ENCODE data around the gene TTC39A. TPM values are rescaled to one million over a fixed set of nuclear protein-coding genes. Genes with fewer than 3 reads are reported as not detected.

Gene TTC39A
- total RNA-seq, 4 donors from 2014 or later, result 25.6 to 39.8 (median 30.7) TPM

GRCh38 chr1:51344276-51344601 is 13.9 kb upstream of the TTC39A start:
- H3K27me3 ChIP-seq, result peaks cover 0 to 7% of the 10 kb centered on the region in 2 donors

GRCh38 chr1:51343624-51344023 is 13.3 kb upstream of the TTC39A start:
- Histone ChIP-seq H3K4me3 (no peak overlapping the region), H3K36me3 (no peaks in the 10 kb centered on the region), H3K27ac (no peak overlapping the region), H3K27me3 (peaks cover 0 to 7% of the 10 kb centered on the region in 2 donors), H3K4me1 (peaks cover 0 to 12% (median 2%) of the 10 kb centered on the region in 4 donors), H3K9me3 (no peaks in the 10 kb centered on the region)
- TF ChIP-seq POLR2A (IDR thresholded peaks at IDR 0.05) (no peak), CTCF (IDR thresholded peaks at IDR 0.05) (no peak)
- no peak for DNase-seq

More at GRCh38 chr1:51344276-51344601, 13.9 kb upstream of the TTC39A start:
- Histone ChIP-seq H3K9me3 (no peaks in the 10 kb centered on the region), H3K4me1 (peaks cover 0 to 12% (median 2%) of the 10 kb centered on the region in 4 donors), H3K4me3 (no peak overlapping the region), H3K36me3 (no peaks in the 10 kb centered on the region), H3K27ac (no peak overlapping the region)
- DNase-seq, result no peak
- TF ChIP-seq POLR2A (IDR thresholded peaks at IDR 0.05) (no peak), CTCF (IDR thresholded peaks at IDR 0.05) (no peak)

GRCh38 chr1:51342591-51343206 is 12.3 kb upstream of the TTC39A start:
- no peak overlapping the region for H3K27ac ChIP-seq
- peaks cover 0 to 7% of the 10 kb centered on the region in 2 donors for H3K27me3 ChIP-seq
- H3K9me3 ChIP-seq, result no peaks in the 10 kb centered on the region
- peaks cover 0 to 12% (median 2%) of the 10 kb centered on the region in 4 donors for H3K4me1 ChIP-seq
- H3K4me3 ChIP-seq, result no peak overlapping the region
- H3K36me3 ChIP-seq, result no peaks in the 10 kb centered on the region
- TF ChIP-seq CTCF (IDR thresholded peaks at IDR 0.05) (no peak), POLR2A (IDR thresholded peaks at IDR 0.05) (no peak)
- DNase-seq, result no peak

GRCh38 chr1:51341876-51342496 is 11.6 kb upstream of the TTC39A start:
- H3K27me3 ChIP-seq, result peaks cover 0 to 7% of the 10 kb centered on the region in 2 donors
- H3K27ac ChIP-seq, result no peak overlapping the region
- H3K9me3 ChIP-seq, result no peaks in the 10 kb centered on the region
- no peak for DNase-seq
- peaks cover 0 to 12% (median 2%) of the 10 kb centered on the region in 4 donors for H3K4me1 ChIP-seq
- H3K36me3 ChIP-seq, result no peaks in the 10 kb centered on the region
- H3K4me3 ChIP-seq, result no peak overlapping the region
- TF ChIP-seq POLR2A (IDR thresholded peaks at IDR 0.05) (no peak), CTCF (IDR thresholded peaks at IDR 0.05) (no peak)

GRCh38 chr1:51340380-51340779 is 10.0 kb upstream of the TTC39A start:
- Histone ChIP-seq H3K27me3 (peaks cover 0 to 7% of the 10 kb centered on the region in 2 donors), H3K27ac (no peak overlapping the region), H3K4me1 (peaks cover 0 to 26% (median 2%) of the 10 kb centered on the region in 4 donors), H3K9me3 (no peaks in the 10 kb centered on the region), H3K36me3 (no peaks in the 10 kb centered on the region), H3K4me3 (no peak overlapping the region)
- no peak for DNase-seq
- TF ChIP-seq CTCF (IDR thresholded peaks at IDR 0.05) (no peak), POLR2A (IDR thresholded peaks at IDR 0.05) (no peak)
